Activated CD4-positive, alpha-beta T cell treated with anti-CD3 and anti-CD28 coated beads for 36 hours (primary cell): ENCODE results near the gene KIF4B. TPM values are rescaled to one million over a fixed set of nuclear protein-coding genes. Genes with fewer than 3 reads are reported as not detected.
"Not testable (repeated sequence)": the region's sequence is repeated elsewhere in the genome, so short reads cannot be mapped to it uniquely, and the experiment has no call there.

Experiments used
- ATAC-seq: fragments of 200-7000 bp; cut with Tn5 transposase; one replicate; pipeline ENCODE4 v1.10.0; 2021; ENCODE audit warnings: mild to moderate bottlenecking, moderate library complexity
- CTCF ChIA-PET: fragments of 350-600 bp; sonication (Branson Sonifier 250); formaldehyde crosslinking; loops from one replicate; lab custom pipeline; 2021; ENCODE audit warnings: antibody characterized with exemption; lab: Charles Lee
- POLR2A ChIA-PET: fragments of 350-600 bp; sonication (Branson Sonifier 250); formaldehyde crosslinking; loops from one replicate; lab custom pipeline; 2021; ENCODE audit warnings: antibody characterized with exemption, inconsistent platforms; lab: Charles Lee
- DNase-seq: peaks from one replicate; pipeline ENCODE4 v3.0.0-alpha.2; 2020
- H3K27ac Mint-ChIP-seq: one replicate; pipeline ENCODE4 v1.8.0; 2021; ENCODE audit warnings: mixed read lengths
- H3K27me3 Mint-ChIP-seq: one replicate; pipeline ENCODE4 v1.8.0; 2021; ENCODE audit warnings: mixed read lengths
- H3K36me3 Mint-ChIP-seq: one replicate; pipeline ENCODE4 v1.8.0; 2021; ENCODE audit warnings: low read depth, mixed read lengths
- H3K4me1 Mint-ChIP-seq: one replicate; pipeline ENCODE4 v1.8.0; 2021; ENCODE audit warnings: mixed read lengths
- H3K4me3 Mint-ChIP-seq: one replicate; pipeline ENCODE4 v1.8.0; 2021; ENCODE audit warnings: mild to moderate bottlenecking, moderate library complexity, mixed read lengths
- H3K9me3 Mint-ChIP-seq: one replicate; pipeline ENCODE4 v1.8.0; 2021; ENCODE audit warnings: low read depth, mixed read lengths
- intact Hi-C, 2 experiments: fragments of 100-400 bp; cut with DNase I in 1 of 2; cut with micrococcal nuclease in 1 of 2; formaldehyde crosslinking; loops; one replicate each; pipeline versions ENCODE4 v1.14.2 to v1.15.1; 2022 to 2024; cut with DNase I, micrococcal nuclease
- total RNA-seq, 2 experiments: library from RNA; stranded (reverse); gene quantifications; one replicate each; pipeline ENCODE4 v1.2.3, GENCODE V29; 2021

The KIF4B gene
- total RNA-seq, 2 experiments from 2014 or later: 0.05 TPM

DNA sequence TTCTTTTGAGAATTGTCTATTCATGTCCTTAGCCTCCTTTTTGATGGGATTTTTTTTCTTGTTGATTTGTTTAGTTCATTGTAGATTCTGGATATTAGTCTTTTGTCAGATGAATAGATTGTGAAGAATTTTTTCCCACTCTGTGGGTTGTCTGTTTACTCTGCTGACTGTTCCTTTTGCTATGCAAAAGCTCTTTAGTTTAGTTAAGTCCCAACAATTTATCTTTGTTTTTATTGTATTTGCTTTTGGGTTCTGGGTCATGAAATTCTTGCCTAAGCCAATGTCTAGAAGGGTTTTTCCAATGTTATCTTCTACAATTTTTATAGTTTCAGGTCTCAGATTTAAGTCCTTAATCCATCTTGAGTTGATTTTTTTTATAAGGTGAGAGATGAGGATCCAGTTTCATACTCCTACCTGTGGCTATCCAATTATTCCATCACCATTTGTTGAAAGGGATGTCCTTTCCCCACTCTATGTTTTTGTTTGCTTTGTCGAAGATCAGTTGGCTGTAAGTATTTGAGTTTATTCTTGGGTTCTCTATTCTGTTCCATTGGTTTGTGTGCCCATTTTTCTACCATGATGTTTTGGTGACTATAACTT, 20.7 kb downstream of the KIF4B start:
- intact Hi-C loops, CTCF ChIA-PET, H3K27ac Mint-ChIP-seq, ATAC-seq, H3K4me3 Mint-ChIP-seq, H3K4me1 Mint-ChIP-seq, DNase-seq, H3K36me3 Mint-ChIP-seq, H3K9me3 Mint-ChIP-seq, POLR2A ChIA-PET: not testable (repeated sequence)
- H3K27me3 Mint-ChIP-seq: peaks cover 11% of the 10 kb centered on the region

DNA sequence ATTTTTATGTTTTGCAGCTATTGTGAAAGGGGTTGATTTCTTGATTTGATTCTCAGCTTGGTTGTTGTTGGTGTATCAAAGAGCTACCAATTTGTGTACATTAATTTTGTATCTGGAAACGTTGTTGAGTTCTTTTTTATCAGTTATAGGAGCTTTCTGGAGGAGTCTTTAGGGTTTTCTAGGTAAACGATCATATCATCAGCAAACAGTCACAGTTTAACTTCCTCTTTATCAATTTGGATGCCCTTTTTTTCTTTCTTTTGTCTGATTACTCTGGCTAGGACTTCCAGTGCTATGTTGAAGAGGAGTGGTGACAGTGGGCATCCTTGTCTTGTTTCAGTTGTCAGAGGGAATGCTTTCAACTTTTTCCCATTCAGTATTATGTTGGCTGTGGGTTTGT, 21.5 kb downstream of the KIF4B start:
- H3K27ac Mint-ChIP-seq, H3K36me3 Mint-ChIP-seq, intact Hi-C loops, H3K9me3 Mint-ChIP-seq, CTCF ChIA-PET, ATAC-seq, DNase-seq, POLR2A ChIA-PET, H3K4me3 Mint-ChIP-seq, H3K4me1 Mint-ChIP-seq: not testable (repeated sequence)
- peaks cover 11% of the 10 kb centered on the region for H3K27me3 Mint-ChIP-seq

DNA sequence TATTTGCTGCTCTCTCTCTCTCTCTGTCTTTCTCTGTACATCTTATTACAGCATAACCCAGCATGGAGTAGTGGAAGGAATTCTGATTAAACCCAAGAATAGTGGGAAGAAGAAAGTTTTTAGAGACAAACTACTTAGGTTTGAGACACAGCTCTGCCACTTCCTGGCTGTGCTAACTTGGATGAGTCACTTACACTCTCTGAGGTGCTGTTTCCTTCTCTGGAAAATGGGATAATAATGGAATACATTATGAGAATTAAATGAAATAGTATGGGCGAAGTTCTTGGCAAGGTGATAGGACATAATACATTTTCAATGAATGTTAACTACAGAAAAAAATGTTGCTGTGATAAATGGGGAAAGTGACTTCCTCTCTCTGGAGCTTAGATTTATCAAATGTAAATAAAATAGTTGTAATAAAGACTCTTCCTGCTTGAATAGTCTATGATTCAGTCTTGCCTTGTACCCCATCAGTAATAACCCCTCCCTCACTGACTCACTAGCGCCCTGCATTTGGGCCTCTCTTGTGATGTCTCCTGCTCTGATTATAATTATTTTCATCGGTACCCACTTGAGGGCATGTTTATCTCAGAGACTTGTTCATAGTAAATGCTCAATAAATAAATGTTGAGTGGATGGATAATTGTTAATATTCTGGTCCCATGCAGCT, 27.6 kb downstream of the KIF4B start:
- no peak for ATAC-seq
- H3K4me3 Mint-ChIP-seq: no peak overlapping the region
- DNase-seq: no peak
- ChIA-PET POLR2A (no interaction called here), CTCF (no interaction called here)
- H3K36me3 Mint-ChIP-seq: no peaks in the 10 kb centered on the region
- peaks cover 20% of the 10 kb centered on the region for H3K27me3 Mint-ChIP-seq
- intact Hi-C loops: no loop called here
- H3K4me1 Mint-ChIP-seq: no peaks in the 10 kb centered on the region
- no peaks in the 10 kb centered on the region for H3K9me3 Mint-ChIP-seq
- H3K27ac Mint-ChIP-seq: no peak overlapping the region

DNA sequence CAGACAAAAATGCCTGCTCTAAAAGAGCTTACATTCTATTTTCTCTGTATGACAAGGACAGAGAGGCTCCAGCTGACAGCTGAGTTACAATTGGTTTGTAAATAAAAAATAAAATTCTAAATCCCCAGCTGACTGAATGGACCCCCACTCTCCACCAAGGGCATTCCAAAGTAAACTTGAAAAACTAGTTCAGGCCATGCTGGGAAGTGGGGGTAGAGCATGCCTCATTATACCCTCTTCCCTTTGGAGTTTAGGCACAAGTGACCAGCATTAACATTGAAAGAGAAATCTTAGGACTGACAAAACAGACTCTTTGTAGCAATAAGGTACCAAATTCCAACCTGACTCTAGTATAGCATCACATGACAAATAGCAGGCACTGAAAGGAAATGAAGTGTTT, 31.0 kb downstream of the KIF4B start:
- Mint-ChIP-seq H3K36me3 (no peaks in the 10 kb centered on the region), H3K9me3 (no peaks in the 10 kb centered on the region), H3K27ac (no peak overlapping the region), H3K27me3 (peaks cover 12% of the 10 kb centered on the region), H3K4me3 (no peak overlapping the region), H3K4me1 (no peaks in the 10 kb centered on the region)
- intact Hi-C loops: no loop called here
- ChIA-PET POLR2A (no interaction called here), CTCF (no interaction called here)
- DNase-seq: no peak
- ATAC-seq: no peak

DNA sequence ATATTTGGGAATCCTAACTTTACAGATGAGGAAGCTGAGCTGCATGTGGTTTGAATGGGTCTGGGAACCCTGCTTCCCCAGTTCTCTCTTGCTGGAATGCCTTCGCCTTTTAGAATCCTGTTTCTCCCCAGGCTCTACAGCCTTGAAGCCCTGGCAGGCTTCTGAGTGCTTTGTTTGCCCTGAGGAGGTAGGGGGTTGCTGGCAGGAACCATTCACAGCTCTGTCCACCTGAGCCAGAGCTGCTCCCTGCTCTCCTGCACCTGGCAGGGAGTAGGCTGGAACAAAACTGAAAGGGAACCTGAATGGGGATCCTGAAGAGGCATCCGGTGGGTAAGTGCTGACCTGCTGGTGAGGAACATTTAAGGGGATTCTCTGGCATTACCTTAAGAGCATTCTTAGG, 33.0 kb downstream of the KIF4B start:
- ATAC-seq: no peak
- H3K27ac Mint-ChIP-seq: no peak overlapping the region
- no peak overlapping the region for H3K4me3 Mint-ChIP-seq
- no peak for DNase-seq
- CTCF ChIA-PET: no interaction called here
- peaks cover 12% of the 10 kb centered on the region for H3K27me3 Mint-ChIP-seq
- POLR2A ChIA-PET: no interaction called here
- H3K4me1 Mint-ChIP-seq: no peaks in the 10 kb centered on the region
- H3K36me3 Mint-ChIP-seq: no peaks in the 10 kb centered on the region
- H3K9me3 Mint-ChIP-seq: no peaks in the 10 kb centered on the region
- intact Hi-C loops: no loop called here

DNA sequence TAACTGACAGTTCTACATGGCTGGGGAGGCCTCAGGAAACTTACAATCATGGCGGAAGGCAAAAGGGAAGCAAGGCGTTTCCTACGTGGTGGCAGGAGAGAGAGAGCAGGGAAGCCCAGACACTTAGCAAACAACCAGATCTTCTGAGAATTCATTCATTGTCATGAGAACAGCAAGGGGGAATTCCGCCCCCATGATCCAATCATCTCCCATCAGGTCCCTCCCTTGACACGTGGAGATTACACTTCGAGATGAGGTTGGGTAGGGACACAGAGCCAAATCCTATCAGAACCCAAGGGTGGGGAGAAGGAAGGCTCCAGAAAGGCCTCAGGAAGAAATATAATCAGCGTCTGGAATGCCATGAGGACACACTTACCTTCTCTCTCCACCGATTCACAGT, 34.3 kb downstream of the KIF4B start:
- Mint-ChIP-seq H3K4me3 (no peak overlapping the region), H3K9me3 (no peaks in the 10 kb centered on the region), H3K36me3 (no peaks in the 10 kb centered on the region), H3K4me1 (no peaks in the 10 kb centered on the region), H3K27ac (no peak overlapping the region), H3K27me3 (peaks cover 12% of the 10 kb centered on the region)
- ChIA-PET CTCF (no interaction called here), POLR2A (no interaction called here)
- DNase-seq (no peak), ATAC-seq (no peak)
- intact Hi-C loops: no loop called here

DNA sequence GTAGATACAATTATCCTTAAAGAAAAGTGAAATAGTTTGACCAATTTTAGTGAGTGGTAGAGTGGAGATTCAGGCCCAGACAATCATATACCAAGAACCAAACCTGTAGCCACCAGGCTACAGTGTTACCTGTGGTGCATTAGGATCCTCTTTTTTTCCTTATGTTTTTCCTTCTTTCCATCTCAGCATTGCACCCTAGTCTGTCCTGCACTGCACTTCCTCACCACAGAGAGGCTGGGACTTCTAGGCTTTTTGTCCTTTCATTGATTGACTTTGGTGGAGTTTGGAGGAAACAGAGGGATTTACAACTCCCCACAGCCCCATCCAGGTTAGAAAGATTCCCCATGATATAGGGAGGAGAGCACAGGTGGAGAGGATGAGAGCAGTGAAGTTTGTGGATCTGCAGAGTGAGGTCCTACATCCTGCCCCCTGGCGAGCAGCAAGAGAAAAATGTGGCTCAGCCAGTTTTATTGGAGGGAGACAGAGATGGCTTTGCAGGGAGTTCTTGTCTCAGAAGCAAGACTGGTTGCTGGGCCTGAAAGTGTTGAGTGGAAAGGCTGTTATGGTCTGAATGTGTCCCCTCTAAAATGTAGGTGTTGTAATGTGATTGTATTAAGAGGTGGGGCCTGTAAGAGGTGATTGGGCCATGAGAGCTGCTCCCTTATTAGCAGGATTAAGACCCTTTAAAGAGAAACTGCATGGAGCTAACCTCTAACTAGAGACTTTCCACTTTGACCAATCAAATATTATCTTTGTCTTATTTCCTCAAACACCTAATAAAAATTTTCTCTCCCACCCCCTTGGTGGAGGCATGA, 36.2 kb downstream of the KIF4B start:
- POLR2A ChIA-PET: no interaction called here
- Mint-ChIP-seq H3K4me3 (no peak overlapping the region), H3K27me3 (peaks cover 7% of the 10 kb centered on the region), H3K4me1 (no peaks in the 10 kb centered on the region), H3K27ac (no peak overlapping the region), H3K36me3 (no peaks in the 10 kb centered on the region), H3K9me3 (no peaks in the 10 kb centered on the region)
- CTCF ChIA-PET: no interaction called here
- DNase-seq: no peak
- intact Hi-C loops: no loop called here
- ATAC-seq: no peak

DNA sequence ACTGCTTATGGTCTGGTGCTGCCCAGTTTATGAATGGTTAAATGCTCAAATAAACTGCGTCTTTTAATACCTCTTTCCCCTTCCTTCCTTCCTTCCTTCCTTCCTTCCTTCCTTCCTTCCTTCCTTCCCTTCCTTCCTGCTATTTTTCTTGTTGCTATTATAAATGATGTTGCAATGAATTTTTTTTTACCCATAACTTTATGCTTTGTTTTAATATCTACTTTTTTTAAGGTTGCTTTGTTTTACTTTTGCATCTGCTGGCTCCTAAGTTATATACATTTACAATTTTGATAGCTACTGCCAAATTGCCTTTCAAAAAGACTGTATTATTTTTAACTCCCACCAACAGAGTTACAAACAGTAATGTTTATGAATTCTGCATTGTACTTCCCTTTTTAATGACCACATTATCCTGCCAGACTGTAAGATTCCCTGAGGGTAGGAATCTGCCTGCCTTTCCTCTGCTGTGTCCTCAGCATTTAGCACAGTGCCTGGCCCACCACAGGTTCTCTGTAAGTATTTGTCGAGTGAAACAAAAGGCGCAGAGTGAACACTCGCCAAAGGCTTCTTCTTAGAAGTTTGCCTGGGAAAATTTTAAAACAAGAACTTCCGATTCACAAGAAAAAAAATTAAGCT, 36.9 kb downstream of the KIF4B start:
- ATAC-seq (no peak), DNase-seq (no peak)
- ChIA-PET POLR2A (no interaction called here), CTCF (no interaction called here)
- Mint-ChIP-seq H3K27ac (no peak overlapping the region), H3K9me3 (no peaks in the 10 kb centered on the region), H3K4me1 (no peaks in the 10 kb centered on the region), H3K4me3 (no peak overlapping the region), H3K36me3 (no peaks in the 10 kb centered on the region), H3K27me3 (peaks cover 6% of the 10 kb centered on the region)
- intact Hi-C loops: no loop called here

DNA sequence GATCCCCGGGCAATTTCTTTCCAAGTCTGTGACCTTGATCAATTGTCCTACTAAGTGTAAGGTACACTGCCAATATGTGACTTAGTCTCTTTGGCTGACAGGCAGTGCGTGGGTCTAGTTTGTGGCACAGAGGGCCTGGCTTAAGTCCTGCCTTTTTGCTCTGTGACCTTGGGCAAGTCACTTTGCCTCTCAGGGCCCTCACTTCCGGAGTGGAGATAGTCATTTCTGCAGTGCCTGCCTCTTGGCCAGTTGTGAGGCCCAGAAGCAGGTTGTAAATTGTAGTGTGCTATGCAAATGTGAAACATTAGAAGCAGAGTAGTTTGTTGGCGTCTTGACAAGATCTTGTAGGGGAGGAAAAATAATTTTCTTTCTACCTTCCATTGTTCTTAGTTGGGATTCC, 39.0 kb downstream of the KIF4B start:
- Mint-ChIP-seq H3K36me3 (no peaks in the 10 kb centered on the region), H3K4me1 (no peaks in the 10 kb centered on the region), H3K4me3 (no peak overlapping the region), H3K27ac (no peak overlapping the region), H3K27me3 (peaks cover 1% of the 10 kb centered on the region), H3K9me3 (no peaks in the 10 kb centered on the region)
- POLR2A ChIA-PET: no interaction called here
- DNase-seq: no peak
- CTCF ChIA-PET: no interaction called here
- ATAC-seq: no peak
- intact Hi-C loops: no loop called here

DNA sequence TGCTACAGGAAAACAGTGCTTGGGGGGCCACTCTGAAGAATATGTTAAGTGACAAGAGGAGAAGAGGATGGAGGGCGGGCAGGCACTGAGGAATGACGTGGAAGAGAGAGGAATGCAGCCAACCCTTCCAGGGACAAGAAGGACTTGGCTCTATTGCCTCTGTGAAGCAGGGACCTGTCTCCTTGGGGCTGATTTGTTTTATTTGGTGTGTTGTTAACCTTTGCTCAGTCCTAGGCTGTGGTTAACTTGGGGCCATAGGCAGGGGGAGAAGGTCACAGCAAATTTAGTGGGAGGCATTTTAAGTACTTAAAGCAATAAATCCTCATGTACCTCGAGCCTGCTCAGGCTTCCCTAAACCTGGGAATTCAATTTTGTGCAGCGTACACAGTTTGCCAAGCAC, 39.9 kb downstream of the KIF4B start:
- no peaks in the 10 kb centered on the region for H3K9me3 Mint-ChIP-seq
- H3K27ac Mint-ChIP-seq: no peak overlapping the region
- no peaks in the 10 kb centered on the region for H3K4me1 Mint-ChIP-seq
- POLR2A ChIA-PET: no interaction called here
- intact Hi-C loops: no loop called here
- no peak overlapping the region for H3K4me3 Mint-ChIP-seq
- ATAC-seq (no peak), DNase-seq (no peak)
- peaks cover 1% of the 10 kb centered on the region for H3K27me3 Mint-ChIP-seq
- CTCF ChIA-PET: no interaction called here
- no peaks in the 10 kb centered on the region for H3K36me3 Mint-ChIP-seq

DNA sequence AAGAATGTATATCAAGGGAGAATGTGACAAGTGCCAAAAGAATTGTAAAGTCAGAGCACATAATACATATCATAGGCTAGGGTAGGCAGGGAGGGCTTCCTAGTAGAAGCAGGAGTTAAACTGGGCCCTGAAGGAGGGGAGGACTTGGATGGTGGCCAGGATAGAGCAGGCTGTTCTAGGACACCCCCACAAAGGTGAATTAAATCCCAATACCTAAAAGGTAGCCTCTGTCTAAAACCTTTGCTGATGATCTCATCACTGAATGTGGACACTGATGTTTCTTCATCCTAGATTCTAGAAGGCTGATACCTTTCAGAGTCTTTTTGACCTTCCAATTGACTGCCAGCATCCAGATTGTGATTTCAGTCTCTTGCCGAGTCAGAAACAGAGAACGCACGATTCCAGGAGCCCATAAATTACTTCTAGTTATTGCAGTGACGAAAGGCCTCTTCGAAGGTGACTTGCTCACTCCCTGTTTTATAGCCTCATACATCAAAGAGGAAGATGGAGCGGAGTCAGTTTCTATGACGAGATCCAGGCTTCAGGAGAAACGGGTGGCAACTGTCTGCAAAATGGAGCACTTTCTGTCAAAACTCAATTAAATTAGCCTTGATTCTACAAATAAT, 43.2 kb downstream of the KIF4B start:
- Mint-ChIP-seq H3K36me3 (no peaks in the 10 kb centered on the region), H3K4me1 (no peaks in the 10 kb centered on the region), H3K4me3 (no peak overlapping the region), H3K27me3 (peaks cover 5% of the 10 kb centered on the region), H3K27ac (no peak overlapping the region), H3K9me3 (peaks cover 4% of the 10 kb centered on the region)
- no peak for ATAC-seq
- intact Hi-C loops: no loop called here
- POLR2A ChIA-PET: no interaction called here
- CTCF ChIA-PET: no interaction called here
- no peak for DNase-seq
